Measurements from ENCODE around the gene RGS14.
"Not testable (repeated sequence)": the region's sequence is repeated elsewhere in the genome, so short reads cannot be mapped to it uniquely, and the experiment has no call there.

RGS14 gene

DNA sequence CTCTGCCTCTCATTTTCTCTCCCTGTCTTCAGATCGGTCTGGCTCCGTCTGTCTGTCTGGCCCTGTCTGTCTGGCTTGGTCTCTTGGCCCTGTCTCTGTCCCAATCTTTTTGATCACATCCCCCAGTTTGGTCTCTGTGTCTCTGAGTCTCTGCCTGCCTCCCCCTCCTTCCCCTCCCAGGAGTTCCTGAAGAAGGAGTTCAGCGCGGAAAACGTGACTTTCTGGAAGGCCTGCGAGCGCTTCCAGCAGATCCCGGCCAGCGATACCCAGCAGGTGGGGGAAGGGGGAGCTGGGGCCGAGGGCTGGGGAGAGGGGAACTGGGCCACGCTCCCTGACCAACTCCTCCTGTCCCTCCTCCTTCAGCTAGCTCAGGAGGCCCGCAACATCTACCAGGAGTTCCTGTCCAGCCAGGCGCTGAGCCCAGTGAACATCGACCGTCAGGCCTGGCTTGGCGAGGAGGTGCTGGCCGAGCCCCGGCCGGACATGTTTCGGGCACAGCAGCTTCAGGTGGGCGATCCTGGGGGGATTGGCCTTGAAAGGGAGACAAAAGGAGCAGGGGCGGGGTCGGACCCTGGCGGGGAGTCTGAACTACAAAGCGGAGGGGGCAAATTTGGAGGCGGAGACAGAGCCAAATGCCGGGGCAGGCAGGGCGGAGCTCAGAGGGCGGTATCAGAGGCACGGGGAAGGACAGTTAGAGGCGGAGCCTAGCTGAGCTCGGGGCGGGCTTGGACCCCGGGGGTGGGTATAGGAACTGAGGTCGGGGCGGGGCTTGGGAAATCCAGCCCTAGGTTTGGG is 9.0 kb downstream of the RGS14 start:
- no peak for DNase-seq

DNA sequence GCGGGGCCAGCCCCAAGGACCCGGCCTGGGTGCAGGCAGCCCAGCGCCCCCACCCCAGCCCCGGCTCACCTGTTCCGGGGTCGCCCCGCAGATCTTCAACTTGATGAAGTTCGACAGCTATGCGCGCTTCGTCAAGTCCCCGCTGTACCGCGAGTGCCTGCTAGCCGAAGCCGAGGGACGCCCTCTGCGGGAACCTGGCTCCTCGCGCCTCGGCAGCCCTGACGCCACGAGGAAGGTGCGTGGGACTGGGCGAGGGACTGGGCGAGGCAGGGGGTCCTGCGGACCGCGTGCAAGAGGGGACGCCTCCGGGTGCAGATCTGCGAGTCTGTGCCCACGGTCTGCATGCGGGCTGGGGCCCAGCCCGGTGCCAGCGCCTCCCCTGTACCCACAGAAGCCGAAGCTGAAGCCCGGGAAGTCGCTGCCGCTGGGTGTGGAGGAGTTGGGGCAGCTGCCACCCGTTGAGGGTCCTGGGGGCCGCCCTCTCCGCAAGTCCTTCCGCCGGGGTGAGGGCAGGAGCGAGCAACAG is 9.7 kb downstream of the RGS14 start:
- DNase-seq = no peak

DNA sequence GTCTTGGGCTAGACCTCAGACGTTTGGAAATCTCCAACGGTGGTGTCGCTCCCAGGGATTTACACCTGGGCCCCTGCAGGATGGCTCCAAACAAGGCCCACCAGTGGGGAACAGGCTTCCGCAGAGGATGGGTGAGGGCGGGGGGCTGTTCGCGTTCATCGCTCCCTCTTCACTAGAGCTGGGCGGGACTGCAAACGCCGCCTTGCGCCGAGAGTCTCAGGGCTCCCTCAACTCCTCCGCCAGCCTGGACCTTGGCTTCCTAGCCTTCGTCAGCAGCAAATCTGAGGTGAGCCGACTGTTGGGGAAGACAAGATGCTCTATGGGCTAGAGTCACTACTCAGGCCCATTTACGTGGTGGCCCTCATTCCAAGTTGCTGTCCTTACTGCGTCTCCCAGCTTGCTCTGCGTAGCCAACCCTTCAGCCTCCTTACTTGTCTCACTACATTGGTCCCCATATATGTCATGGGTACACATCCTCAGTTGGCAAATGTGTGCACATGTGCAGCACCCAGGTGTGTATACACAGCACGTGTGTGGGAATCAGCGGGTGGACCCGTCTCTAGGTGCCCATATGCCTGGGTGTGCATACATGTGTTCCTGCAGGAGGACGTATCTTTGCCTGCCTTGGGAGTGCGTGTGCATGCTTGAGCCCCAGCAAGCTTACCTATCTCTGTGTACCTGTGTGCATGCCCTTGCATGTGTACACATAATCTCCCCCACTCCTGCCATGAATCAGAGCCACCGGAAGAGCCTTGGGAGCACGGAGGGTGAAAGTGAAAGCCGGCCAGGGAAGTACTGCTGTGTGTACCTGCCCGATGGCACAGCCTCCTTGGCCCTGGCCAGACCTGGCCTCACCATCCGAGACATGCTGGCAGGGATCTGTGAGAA is 10.5 kb downstream of the RGS14 start:
- no peak for DNase-seq

- DNase-seq = no peak
Measured at GRCh38 chr5:177368869-177369644, 11.3 kb downstream of the RGS14 start.

GRCh38 chr5:177369645-177370440 is 12.1 kb downstream of the RGS14 start:
- DNase-seq = no peak

DNA sequence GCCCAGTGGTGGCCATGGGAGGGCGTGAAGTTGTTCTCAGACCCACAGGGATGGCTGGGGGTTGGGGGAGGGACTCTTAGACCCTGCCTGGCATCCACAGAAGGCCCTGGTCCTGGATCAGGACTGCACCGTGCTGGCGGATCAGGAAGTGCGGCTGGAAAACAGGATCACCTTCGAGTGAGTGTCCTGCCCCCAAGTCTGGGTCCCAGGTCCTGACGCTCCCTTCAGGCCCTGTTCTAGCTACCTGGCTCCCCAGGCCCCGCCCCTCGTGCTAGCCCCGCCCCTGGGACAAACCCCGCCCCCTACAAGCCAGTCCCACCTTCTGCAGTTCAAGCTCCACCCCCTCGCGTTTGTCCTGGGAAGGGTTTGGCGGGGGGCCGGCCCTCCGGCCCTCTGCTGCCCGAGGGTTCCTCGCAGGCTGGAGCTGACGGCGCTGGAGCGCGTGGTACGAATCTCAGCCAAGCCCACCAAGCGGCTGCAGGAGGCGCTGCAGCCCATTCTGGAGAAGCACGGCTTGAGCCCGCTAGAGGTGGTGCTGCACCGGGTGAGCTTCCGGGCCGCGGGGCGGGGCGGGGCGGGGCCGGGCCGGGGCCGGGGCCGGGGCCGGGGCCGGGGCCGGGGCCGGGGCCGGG is 12.9 kb downstream of the RGS14 start:
- peak; percentile 34 for DNase-seq

DNA sequence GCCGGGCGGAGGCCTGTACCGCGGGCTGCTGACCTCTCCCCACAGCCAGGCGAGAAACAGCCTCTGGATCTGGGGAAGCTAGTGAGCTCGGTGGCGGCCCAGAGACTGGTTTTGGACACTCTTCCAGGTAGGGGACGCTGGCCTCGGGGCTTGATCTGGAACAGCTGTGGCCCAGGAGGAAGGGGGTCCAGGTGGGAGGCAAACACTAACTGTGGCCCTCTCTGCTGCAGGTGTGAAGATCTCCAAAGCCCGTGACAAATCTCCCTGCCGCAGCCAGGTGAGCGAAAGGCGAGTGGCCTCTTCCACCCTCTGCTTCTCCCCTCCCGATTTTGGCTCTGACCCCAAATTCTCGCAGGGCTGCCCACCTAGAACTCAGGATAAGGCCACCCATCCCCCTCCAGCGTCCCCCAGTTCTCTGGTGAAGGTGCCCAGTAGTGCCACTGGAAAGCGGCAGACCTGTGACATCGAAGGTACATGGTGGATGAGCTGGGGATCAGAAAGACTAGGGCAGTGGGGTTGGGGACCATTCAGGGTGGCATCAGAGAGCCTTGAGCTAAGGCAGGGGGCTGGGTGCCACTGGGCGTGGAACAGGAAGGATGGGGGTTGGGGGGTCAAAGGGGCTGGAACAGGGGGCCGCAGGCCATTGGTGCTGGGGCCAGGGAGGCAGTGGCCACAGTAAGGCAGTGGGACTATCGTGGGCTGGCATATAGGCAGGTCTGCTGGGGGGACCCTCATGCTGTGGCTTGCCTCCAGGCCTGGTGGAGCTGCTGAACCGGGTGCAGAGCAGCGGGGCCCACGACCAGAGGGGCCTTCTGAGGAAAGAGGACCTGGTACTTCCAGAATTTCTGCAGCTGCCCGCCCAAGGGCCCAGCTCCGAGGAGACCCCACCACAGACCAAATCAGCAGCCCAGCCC is 13.7 kb downstream of the RGS14 start:
- no peak for DNase-seq

- no peak for DNase-seq
Measured at GRCh38 chr5:177372034-177372896, 14.5 kb downstream of the RGS14 start.

- no peak for DNase-seq
Measured at GRCh38 chr5:177372910-177373309, 15.2 kb downstream of the RGS14 start.

DNA sequence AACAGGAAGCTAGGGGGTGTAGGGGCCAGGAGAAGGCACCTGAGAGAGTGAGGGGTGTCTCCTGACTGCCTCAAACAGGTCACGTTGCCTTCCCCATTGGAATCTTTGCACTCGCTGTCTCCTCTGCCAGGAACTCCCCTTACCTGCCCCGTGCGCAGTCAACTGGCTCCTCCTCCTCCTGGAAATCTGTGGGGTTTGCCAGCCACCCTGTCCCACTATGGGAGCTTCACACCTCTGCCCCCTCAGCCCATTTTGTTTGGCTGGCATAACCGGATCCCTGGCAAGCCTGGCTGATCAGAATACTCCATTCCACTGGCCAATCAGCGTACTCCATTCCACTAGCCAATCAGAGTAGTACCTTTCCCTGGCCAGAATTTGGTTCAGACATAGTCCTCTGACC is 16.1 kb downstream of the RGS14 start:
- no peak for DNase-seq

DNA sequence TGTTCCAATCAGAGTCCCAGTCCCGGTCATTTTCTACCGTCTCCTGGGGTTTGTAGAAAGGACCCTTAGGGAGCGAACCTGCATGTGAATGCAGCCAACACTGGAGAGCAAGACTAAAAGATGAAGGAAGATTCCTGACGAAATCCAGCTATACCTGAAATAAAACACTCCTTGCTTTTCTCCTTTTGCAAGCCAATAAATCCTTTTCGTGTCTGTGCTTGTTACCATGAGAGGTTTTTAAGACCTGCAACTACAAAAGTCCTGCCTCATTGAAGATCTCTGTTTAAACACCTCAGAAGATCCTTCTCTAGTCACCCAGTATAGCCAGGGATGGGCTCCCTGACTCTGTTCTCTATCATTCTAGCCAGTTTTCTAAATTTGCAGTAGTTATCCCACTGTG is 16.5 kb downstream of the RGS14 start:
- no peak for DNase-seq

- not testable (repeated sequence) for DNase-seq
Measured at GRCh38 chr5:177375516-177375915, 17.8 kb downstream of the RGS14 start.

DNA sequence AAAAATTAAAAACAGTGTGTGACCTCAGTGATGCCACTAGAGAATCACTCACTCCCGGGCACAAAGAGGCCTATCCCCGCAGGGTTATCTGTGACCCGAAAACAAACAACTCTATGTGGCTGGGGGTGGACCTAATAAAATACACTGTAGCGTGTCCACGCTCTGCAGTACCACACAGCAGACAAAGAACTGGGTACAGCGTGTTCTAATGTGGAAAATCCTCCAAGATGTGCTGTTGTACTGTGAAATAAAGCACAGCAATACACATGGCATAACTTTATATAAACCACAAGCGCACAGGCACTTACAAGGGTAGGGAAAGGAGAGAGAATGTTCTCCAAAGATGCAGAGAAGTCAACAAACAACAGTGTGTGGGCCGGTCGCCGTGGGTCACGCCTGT is 18.4 kb downstream of the RGS14 start:
- DNase-seq = no peak

DNA sequence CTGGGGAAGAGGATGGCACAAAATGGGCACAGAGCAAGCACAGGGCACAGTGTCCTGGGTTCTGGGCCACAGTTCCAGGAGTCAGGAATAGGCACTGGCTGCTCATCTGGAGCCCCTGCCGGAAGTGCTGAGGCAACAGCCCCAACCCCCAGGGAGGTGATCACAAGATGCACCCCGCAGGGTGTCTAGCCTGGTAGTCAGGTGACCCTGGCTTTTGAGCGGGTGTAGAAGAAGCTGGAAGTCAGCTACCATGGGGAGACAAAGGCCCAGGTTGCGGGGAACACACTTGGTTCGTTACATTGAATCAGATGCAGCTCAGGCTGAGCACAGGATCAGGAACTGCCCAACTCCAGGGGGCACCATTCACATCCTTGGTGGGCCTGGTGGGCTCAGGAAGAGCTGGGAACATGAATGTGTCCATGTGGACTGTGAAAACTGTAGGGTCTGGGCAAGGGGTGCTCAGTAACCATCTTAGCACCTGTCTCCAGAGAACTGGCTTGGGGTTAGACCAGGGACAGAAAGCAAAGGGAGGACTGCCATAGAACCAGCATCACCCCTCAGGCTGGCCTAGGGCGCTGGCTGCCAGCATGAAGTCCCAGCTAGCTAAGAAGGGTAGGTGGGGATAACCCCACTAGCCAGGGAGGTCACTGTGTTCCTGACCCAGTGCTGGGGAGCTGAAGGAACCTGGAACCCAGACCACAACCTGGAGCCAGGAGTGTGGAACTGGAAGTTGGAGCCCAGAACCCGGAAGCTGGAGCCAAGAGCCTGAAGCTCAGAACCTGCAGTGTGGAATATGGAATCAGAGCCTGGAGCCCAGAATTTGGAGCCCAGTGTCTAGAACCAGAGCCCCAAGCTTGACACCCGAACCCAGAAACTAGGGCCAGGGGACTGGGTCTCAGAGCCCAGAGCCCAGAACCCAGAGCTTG is 20.4 kb downstream of the RGS14 start:
- DNase-seq = no peak

DNA sequence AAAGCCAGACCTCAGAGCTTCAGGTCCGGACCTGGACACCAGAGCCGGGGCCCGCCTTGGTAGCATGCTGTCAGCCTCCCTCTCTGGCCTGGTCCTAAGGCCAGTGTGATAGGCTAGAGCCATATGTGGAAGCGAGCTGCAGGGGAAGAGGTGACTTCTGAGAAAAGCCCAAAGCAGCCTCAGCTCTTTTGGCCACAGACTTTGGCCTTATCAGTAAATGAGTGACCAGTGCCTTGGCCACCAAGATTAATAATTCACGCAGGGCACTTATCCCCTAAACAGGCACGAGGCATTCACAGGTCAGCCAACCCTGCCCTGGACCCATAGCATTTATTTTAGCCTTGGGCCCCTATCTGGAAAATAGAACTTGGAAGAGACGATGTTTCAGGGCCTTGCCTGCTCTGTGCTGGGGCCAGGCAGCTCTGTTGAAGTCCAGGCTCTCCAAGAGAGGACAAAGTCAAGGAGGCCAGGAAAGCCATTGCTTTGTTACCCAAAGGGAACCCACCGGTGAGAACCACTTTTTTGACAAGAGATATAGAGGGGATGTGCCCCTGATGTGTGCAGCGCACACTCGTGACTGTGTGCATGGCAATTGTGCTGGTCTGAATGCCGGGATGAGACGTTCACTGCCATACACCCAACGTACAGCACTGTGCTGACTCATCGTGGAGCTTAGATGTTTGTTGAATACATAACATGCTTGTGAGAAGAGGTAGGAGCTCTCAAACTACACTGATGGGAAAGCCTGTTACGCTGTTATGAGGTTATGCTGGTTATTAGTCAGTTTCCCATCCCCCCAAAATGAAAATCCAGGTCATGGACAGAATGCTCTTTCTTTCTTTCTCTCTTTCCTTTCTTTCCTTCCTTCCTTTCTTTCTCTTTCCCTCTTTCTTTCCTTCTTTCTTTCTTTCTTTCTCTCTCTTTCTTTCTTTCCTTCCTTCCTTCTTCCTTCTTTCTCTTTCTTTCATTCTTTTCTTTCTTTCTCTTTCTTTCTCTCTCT is 21.5 kb downstream of the RGS14 start:
- DNase-seq = no peak

- DNase-seq = no peak
Measured at GRCh38 chr5:177380805-177381126, 23.0 kb downstream of the RGS14 start.

- no peak for DNase-seq
Measured at GRCh38 chr5:177382423-177383029, 24.8 kb downstream of the RGS14 start.
